HEK293T (cell line): ENCODE results near the gene CALN1.

Source experiments
- BHLHE40 ChIP-seq: fragments of 450-650 bp; IDR thresholded peaks from 2 replicates; pipeline ENCODE4 v1.6.1; 2016; ENCODE audit warnings: mild to moderate bottlenecking, moderate library complexity, borderline replicate concordance
- FOXK2 ChIP-seq: fragments of 450-650 bp; IDR thresholded peaks from 2 replicates; pipeline ENCODE4 v1.6.1; 2016; ENCODE audit warnings: mild to moderate bottlenecking
- L3MBTL2 ChIP-seq: fragments of 450-650 bp; conservative IDR thresholded peaks from 2 replicates; pipeline ENCODE4 v1.6.1; 2016; ENCODE audit warnings: mild to moderate bottlenecking

DNA sequence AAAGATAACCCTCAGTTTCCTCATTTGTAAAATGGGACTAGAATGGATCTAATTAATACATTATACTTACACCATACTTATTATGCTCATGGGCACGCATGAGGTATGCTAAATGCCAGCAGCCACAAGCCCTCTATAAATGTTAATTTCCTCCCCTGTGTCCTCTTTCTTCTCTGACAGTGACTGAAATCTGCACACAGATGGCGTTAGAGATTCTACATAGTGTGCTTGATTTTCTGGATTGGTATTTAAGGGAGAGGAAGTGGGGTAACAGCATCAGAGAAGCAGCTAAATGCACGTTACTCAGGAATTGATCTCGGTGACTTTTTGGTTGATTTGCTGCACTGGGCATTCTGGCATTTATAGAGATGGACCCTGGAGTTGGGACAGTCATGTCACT is 568.5 kb downstream of the CALN1 start:
- TF ChIP-seq FOXK2 (no peak), L3MBTL2 (no peak), BHLHE40 (no peak)
